ENCODE results near the gene SELENOK.

The SELENOK gene

GRCh38 chr3:53919741-53920140, 28.1 kb upstream of the SELENOK start:
- H3K27ac ChIP-seq, result no peak overlapping the region
- no peaks in the 10 kb centered on the region for H3K79me2 ChIP-seq
- no peaks in the 10 kb centered on the region for H3K27me3 ChIP-seq (ENCODE audit: control insufficient read depth, insufficient read depth, low read length)
- H3K9ac ChIP-seq, result no peak overlapping the region
- no peaks in the 10 kb centered on the region for H3K36me3 ChIP-seq (ENCODE audit: control insufficient read depth, insufficient read depth, low read length)
- no peak overlapping the region for H2AFZ ChIP-seq
- H3K4me3 ChIP-seq (ENCODE audit: low read depth, low read length), result no peak overlapping the region
- no peak overlapping the region for H3K4me2 ChIP-seq (ENCODE audit: low read length)
- H3K9me3 ChIP-seq (ENCODE audit: control insufficient read depth, low read length), result no peaks in the 10 kb centered on the region
- no peaks in the 10 kb centered on the region for H3K4me1 ChIP-seq
- no peak for TF ChIP-seq CTCF (IDR thresholded peaks at IDR 0.05)

- Histone ChIP-seq H3K27me3 (ENCODE audit: control insufficient read depth, insufficient read depth, low read length) (no peaks in the 10 kb centered on the region), H3K4me3 (ENCODE audit: low read depth, low read length) (no peak overlapping the region), H3K4me2 (ENCODE audit: low read length) (no peak overlapping the region), H3K9ac (no peak overlapping the region), H3K79me2 (no peaks in the 10 kb centered on the region), H3K36me3 (ENCODE audit: control insufficient read depth, insufficient read depth, low read length) (no peaks in the 10 kb centered on the region), H2AFZ (no peak overlapping the region), H3K27ac (no peak overlapping the region), H3K4me1 (no peaks in the 10 kb centered on the region), H3K9me3 (ENCODE audit: control insufficient read depth, low read length) (no peaks in the 10 kb centered on the region)
- TF ChIP-seq CTCF (IDR thresholded peaks at IDR 0.05), result no peak
Observed at GRCh38 chr3:53913401-53913800, 21.7 kb upstream of the SELENOK start.

GRCh38 chr3:53902711-53903110, 11.1 kb upstream of the SELENOK start:
- TF ChIP-seq CTCF (IDR thresholded peaks at IDR 0.05), result no peak
- no peak overlapping the region for H3K4me2 ChIP-seq (ENCODE audit: low read length)
- H3K36me3 ChIP-seq (ENCODE audit: control insufficient read depth, insufficient read depth, low read length), result no peaks in the 10 kb centered on the region
- no peaks in the 10 kb centered on the region for H3K79me2 ChIP-seq
- no peaks in the 10 kb centered on the region for H3K27me3 ChIP-seq (ENCODE audit: control insufficient read depth, insufficient read depth, low read length)
- no peak overlapping the region for H3K4me3 ChIP-seq (ENCODE audit: low read depth, low read length)
- H2AFZ ChIP-seq, result no peak overlapping the region
- H3K9me3 ChIP-seq (ENCODE audit: control insufficient read depth, low read length), result no peaks in the 10 kb centered on the region
- no peak overlapping the region for H3K27ac ChIP-seq
- no peaks in the 10 kb centered on the region for H3K4me1 ChIP-seq
- no peak overlapping the region for H3K9ac ChIP-seq

GRCh38 chr3:53902067-53902466, 10.4 kb upstream of the SELENOK start:
- Histone ChIP-seq H3K79me2 (no peaks in the 10 kb centered on the region), H3K9me3 (ENCODE audit: control insufficient read depth, low read length) (no peaks in the 10 kb centered on the region), H3K4me3 (ENCODE audit: low read depth, low read length) (no peak overlapping the region), H3K36me3 (ENCODE audit: control insufficient read depth, insufficient read depth, low read length) (no peaks in the 10 kb centered on the region), H2AFZ (no peak overlapping the region), H3K4me2 (ENCODE audit: low read length) (no peak overlapping the region), H3K9ac (no peak overlapping the region), H3K4me1 (no peaks in the 10 kb centered on the region), H3K27ac (no peak overlapping the region), H3K27me3 (ENCODE audit: control insufficient read depth, insufficient read depth, low read length) (no peaks in the 10 kb centered on the region)
- no peak for TF ChIP-seq CTCF (IDR thresholded peaks at IDR 0.05)

GRCh38 chr3:53900666-53901331, 9.1 kb upstream of the SELENOK start:
- Histone ChIP-seq H3K4me2 (ENCODE audit: low read length) (no peak overlapping the region), H2AFZ (no peak overlapping the region), H3K36me3 (ENCODE audit: control insufficient read depth, insufficient read depth, low read length) (no peaks in the 10 kb centered on the region), H3K79me2 (no peaks in the 10 kb centered on the region), H3K9ac (no peak overlapping the region), H3K4me1 (no peaks in the 10 kb centered on the region), H3K4me3 (ENCODE audit: low read depth, low read length) (no peak overlapping the region), H3K27ac (no peak overlapping the region), H3K27me3 (ENCODE audit: control insufficient read depth, insufficient read depth, low read length) (no peaks in the 10 kb centered on the region), H3K9me3 (ENCODE audit: control insufficient read depth, low read length) (no peaks in the 10 kb centered on the region)
- TF ChIP-seq CTCF (IDR thresholded peaks at IDR 0.05), result no peak
